ENCODE measurements around the gene KIAA0825. TPM values are rescaled to one million over a fixed set of nuclear protein-coding genes. Genes with fewer than 3 reads are reported as not detected.

Gene KIAA0825
- polyA plus RNA-seq, 1 donor from 2014 or later, result 5.1 TPM

- no peaks in the 10 kb centered on the region for H3F3A ChIP-seq (ENCODE audit: insufficient read depth, low read length, poor library complexity, severe bottlenecking)
- no peak overlapping the region for H3K4me3 ChIP-seq (ENCODE audit: low read length)
- H3K9me3 ChIP-seq (ENCODE audit: low read length), result no peaks in the 10 kb centered on the region
- H2AFZ ChIP-seq (ENCODE audit: low read depth, low read length), result no peak overlapping the region
- H3K79me2 ChIP-seq (replicated peaks; ENCODE audit: insufficient read depth, low read length), result no peaks in the 10 kb centered on the region
- H3K4me2 ChIP-seq (ENCODE audit: low read length), result no peak overlapping the region
- no peaks in the 10 kb centered on the region for H4K20me1 ChIP-seq (ENCODE audit: insufficient read depth)
- no peak overlapping the region for H3K9ac ChIP-seq (ENCODE audit: low read length)
- no peak overlapping the region for H3K27ac ChIP-seq (ENCODE audit: low read length)
- no peak for TF ChIP-seq TAF1 (IDR thresholded peaks at IDR 0.05; ENCODE audit: low read depth)
- no peak for TF ChIP-seq POLR2AphosphoS5 (IDR thresholded peaks at IDR 0.05)
- no peak for TF ChIP-seq EZH2 (IDR thresholded peaks at IDR 0.05; ENCODE audit: borderline replicate concordance, insufficient read depth, low read length, poor library complexity, severe bottlenecking)
- no peak for TF ChIP-seq MXI1 (conservative IDR thresholded peaks at IDR 0.05; ENCODE audit: poor library complexity, severe bottlenecking)
- no peak for TF ChIP-seq SMC3 (conservative IDR thresholded peaks at IDR 0.05; ENCODE audit: poor library complexity)
- TF ChIP-seq CTCF (IDR thresholded peaks at IDR 0.05; ENCODE audit: poor library complexity, severe bottlenecking), result no peak
- no peak for TF ChIP-seq EP300 (conservative IDR thresholded peaks at IDR 0.05; ENCODE audit: poor library complexity, severe bottlenecking)
- no peak for TF ChIP-seq RAD21 (conservative IDR thresholded peaks at IDR 0.05)
- TF ChIP-seq REST (IDR thresholded peaks at IDR 0.05; ENCODE audit: borderline replicate concordance), result no peak
- no peaks in the 10 kb centered on the region for H3K36me3 ChIP-seq (ENCODE audit: insufficient read depth, low read length)
- no peaks in the 10 kb centered on the region for H3K9me2 ChIP-seq (ENCODE audit: insufficient read depth, low read length)
- no peaks in the 10 kb centered on the region for H3K27me3 ChIP-seq (ENCODE audit: insufficient read depth, low read depth, low read length)
Observed at GRCh38 chr5:94374336-94374735, 244.1 kb downstream of the KIAA0825 start.

- no peaks in the 10 kb centered on the region for H3K36me3 ChIP-seq (ENCODE audit: insufficient read depth, low read length)
Observed at GRCh38 chr5:94367900-94368299, 250.5 kb downstream of the KIAA0825 start.

More at GRCh38 chr5:94367900-94368299, 250.5 kb downstream of the KIAA0825 start:
- Histone ChIP-seq H3K9me3 (ENCODE audit: low read length) (no peaks in the 10 kb centered on the region), H3K79me2 (replicated peaks; ENCODE audit: insufficient read depth, low read length) (no peaks in the 10 kb centered on the region), H3K27ac (ENCODE audit: low read length) (no peak overlapping the region), H2AFZ (ENCODE audit: low read depth, low read length) (no peak overlapping the region), H3K9me2 (ENCODE audit: insufficient read depth, low read length) (no peaks in the 10 kb centered on the region), H3K4me2 (ENCODE audit: low read length) (no peak overlapping the region), H3F3A (ENCODE audit: insufficient read depth, low read length, poor library complexity, severe bottlenecking) (no peaks in the 10 kb centered on the region), H3K4me3 (ENCODE audit: low read length) (no peak overlapping the region), H3K9ac (ENCODE audit: low read length) (no peak overlapping the region), H3K27me3 (ENCODE audit: insufficient read depth, low read depth, low read length) (no peaks in the 10 kb centered on the region), H4K20me1 (ENCODE audit: insufficient read depth) (no peaks in the 10 kb centered on the region)
- TF ChIP-seq SMC3 (conservative IDR thresholded peaks at IDR 0.05; ENCODE audit: poor library complexity) (no peak), POLR2AphosphoS5 (IDR thresholded peaks at IDR 0.05) (no peak), MXI1 (conservative IDR thresholded peaks at IDR 0.05; ENCODE audit: poor library complexity, severe bottlenecking) (no peak), TAF1 (IDR thresholded peaks at IDR 0.05; ENCODE audit: low read depth) (no peak), RAD21 (conservative IDR thresholded peaks at IDR 0.05) (no peak), EP300 (conservative IDR thresholded peaks at IDR 0.05; ENCODE audit: poor library complexity, severe bottlenecking) (no peak), EZH2 (IDR thresholded peaks at IDR 0.05; ENCODE audit: borderline replicate concordance, insufficient read depth, low read length, poor library complexity, severe bottlenecking) (no peak), CTCF (IDR thresholded peaks at IDR 0.05; ENCODE audit: poor library complexity, severe bottlenecking) (no peak), REST (IDR thresholded peaks at IDR 0.05; ENCODE audit: borderline replicate concordance) (no peak)
